Fibroblast of the aortic adventitia (primary cell): Measurements from ENCODE around the gene ZDHHC7. TPM values are rescaled to one million over a fixed set of nuclear protein-coding genes. Genes with fewer than 3 reads are reported as not detected.

ENCODE experiments used
- DNase-seq: peaks from one replicate; pipeline ENCODE4 v3.0.0-alpha.2; 2010; ENCODE audit warnings: low read depth
- H3K4me3 ChIP-seq: 2 replicates; pipeline ENCODE4 v1.5.1; 2011; ENCODE audit warnings: low read depth, mild to moderate bottlenecking, control low read depth, low read length, moderate library complexity
- total RNA-seq: library from RNA; depleted of rRNA; stranded (reverse); fragments of >200 nt; gene quantifications from 2 replicates; pipeline ENCODE4 v1.2.3, GENCODE V29; 2012; ENCODE audit warnings: low replicate concordance
- TF ChIP-seq, protein P1 (sequence below): IDR thresholded peaks from 2 replicates; pipeline ENCODE4 v1.5.1; 2011; ENCODE audit warnings: mild to moderate bottlenecking, low read length, control low read depth, inconsistent platforms; ENCODE audit not compliant: insufficient read depth

Gene ZDHHC7
- total RNA-seq, 1 donor, result 82.5 TPM

DNA sequence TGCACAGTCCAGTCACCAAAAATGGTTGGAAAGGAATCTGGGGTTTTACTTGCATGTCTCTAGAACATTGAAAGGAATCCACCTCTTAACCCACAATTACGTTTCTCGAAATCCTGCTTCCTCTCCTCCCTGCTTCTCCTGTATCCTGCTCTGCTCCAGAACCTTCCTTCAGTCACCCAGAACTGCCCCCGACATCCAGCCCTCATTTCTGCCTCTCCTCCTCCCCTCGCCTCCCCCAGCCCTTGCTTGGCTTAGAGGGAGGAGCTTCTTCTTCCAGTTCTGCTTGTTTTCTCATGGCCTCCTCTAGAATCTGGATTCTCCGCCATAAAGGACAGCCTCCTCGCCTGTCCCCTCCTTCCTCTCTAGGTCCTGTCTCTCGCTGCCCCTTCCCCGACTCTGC, 48.3 kb downstream of the ZDHHC7 start:
- H3K4me3 ChIP-seq, result no peak overlapping the region
- TF ChIP-seq, protein P1, sequence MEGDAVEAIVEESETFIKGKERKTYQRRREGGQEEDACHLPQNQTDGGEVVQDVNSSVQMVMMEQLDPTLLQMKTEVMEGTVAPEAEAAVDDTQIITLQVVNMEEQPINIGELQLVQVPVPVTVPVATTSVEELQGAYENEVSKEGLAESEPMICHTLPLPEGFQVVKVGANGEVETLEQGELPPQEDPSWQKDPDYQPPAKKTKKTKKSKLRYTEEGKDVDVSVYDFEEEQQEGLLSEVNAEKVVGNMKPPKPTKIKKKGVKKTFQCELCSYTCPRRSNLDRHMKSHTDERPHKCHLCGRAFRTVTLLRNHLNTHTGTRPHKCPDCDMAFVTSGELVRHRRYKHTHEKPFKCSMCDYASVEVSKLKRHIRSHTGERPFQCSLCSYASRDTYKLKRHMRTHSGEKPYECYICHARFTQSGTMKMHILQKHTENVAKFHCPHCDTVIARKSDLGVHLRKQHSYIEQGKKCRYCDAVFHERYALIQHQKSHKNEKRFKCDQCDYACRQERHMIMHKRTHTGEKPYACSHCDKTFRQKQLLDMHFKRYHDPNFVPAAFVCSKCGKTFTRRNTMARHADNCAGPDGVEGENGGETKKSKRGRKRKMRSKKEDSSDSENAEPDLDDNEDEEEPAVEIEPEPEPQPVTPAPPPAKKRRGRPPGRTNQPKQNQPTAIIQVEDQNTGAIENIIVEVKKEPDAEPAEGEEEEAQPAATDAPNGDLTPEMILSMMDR, result no peak
- DNase-seq, result no peak

DNA sequence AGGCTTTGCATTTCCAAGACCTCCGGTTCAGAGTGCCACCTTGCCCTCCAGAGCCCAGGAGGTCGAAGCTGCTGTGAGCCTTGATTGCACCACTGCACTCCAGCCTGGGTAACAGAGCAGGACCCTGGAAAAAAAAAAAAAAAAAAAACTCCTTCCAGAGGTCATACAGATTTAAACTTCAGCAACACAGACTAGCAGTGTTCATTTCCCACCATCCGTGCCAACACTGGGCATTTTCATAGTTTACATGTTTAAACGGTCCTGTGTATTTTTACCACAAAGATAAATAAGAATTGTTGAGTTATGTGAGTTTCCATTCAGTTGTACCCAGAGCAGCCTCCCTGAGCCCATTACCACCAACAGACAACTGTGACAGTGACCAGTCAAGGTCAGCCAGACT, 50.4 kb downstream of the ZDHHC7 start:
- no peak for DNase-seq
- no peak overlapping the region for H3K4me3 ChIP-seq
- TF ChIP-seq, protein P1, result no peak

DNA sequence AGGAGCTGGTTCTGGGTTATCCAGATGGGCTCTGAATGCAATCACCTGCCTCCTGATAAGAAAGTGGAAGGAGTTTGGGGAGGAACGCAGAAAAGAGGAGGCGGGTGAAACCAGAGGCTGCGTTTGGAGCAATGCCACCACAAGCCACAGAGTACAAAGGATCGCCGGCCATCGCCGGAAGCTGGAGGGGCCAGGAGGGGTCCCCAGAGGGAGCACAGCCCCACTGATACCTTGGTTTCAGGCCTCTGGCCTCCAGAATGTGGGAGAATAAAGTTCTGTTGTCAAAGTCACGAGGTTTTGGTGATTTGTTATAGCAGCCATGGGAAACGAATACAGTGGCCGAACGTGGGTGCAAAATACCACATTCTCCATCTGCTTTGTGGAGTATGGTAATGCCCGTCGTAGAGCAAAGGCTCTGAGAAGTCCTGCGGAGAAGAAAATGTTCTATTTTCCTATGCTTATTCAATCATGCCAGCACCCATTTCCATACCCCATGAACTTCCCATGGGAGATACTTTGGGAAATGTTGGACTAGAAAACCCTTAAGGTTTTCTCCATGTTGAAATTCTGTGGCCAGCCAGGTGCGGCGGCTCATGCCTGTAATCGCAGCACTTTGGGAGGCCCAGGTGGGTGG, 51.4 kb downstream of the ZDHHC7 start:
- no peak overlapping the region for H3K4me3 ChIP-seq
- TF ChIP-seq, protein P1, result no peak
- DNase-seq, result no peak

DNA sequence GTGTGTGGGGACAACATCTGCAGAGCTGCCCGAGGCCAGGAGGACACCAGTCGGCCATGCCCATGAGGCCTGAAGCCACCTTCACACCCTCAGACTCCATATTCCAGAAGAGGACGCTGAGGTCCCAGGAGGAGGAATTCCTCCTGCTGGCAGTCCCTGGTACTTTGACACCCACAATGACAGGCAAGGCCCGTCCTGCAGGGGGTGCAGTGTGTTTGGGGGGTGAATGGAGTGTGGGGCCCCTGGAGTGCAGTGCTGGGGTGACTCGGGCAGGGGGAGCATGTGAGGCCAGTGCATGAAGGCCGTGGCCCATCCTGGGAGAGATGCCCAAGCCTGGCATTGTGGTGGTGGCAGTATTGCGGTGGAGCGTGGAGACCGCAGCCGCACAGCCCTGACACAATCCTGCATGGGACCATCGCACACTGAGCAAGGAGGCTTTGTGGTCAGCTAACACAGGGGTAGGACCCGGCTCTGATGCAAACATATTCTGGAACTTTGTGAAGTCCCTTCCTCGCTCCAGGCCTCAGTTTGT, 52.2 kb downstream of the ZDHHC7 start:
- no peak for DNase-seq
- TF ChIP-seq, protein P1, result no peak
- H3K4me3 ChIP-seq, result no peak overlapping the region

DNA sequence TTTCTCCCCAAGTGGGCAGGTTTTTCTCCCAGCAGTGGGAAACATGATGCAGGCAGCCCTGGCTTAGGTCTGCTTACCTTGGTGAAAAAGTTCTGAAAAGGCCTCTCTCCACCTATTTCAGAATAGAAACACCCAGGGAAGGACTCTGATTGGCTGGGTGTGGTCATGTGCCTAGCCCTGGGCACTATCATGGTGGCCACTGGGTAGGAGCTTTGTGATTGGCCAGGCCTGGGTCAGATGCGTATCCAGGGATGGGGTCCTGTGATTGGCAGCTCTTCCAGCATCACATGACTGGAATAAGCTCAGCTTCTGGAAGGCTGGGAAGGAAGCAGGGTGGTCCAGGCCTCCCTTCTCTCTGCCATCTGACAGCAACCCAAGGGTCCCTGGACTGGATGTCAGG, 53.5 kb downstream of the ZDHHC7 start:
- TF ChIP-seq, protein P1, result no peak
- DNase-seq, result no peak
- H3K4me3 ChIP-seq, result no peak overlapping the region

DNA sequence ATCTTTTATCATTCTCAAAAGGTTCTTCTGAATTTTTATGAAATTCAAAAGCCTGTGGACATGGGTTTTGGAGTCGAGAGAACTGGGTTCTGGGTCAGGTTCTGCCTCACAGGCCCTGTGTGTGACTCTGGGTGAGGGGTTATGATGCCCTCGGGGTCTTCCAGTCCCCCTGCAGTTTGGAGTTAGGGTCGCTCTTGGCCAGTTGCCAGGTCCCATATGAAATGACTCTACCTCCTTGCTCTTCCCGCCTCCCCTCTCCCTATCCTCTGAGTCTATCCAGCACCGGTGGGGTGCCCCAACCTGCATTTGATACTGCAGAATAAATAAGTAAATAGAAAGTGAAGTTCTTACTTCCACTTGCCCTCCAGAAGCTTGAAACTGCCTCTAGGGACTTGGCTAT, 54.1 kb downstream of the ZDHHC7 start:
- no peak overlapping the region for H3K4me3 ChIP-seq
- no peak for DNase-seq
- TF ChIP-seq, protein P1, result no peak

DNA sequence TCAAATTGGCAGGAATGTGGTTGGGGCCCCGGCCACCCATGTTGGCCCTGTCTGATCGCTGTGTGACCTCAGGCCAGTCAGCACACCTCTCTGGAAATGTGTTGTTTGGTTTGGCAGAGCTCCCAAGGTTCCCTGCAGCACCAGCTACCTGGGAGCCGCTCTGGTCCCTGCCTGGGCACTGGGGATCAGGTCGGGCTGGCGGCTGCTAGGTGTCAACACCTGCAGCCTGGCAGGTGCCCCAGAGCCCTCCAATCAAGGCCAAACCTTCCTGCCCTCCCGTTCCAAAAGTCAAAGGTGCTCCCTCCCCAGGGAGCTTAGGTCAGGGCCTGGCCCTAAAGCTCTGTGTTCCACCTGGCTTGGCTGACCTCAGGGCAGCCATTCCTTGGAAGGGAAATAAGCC, 55.9 kb downstream of the ZDHHC7 start:
- TF ChIP-seq, protein P1, result no peak
- H3K4me3 ChIP-seq, result no peak overlapping the region
- DNase-seq, result no peak
